ENCODE data around the gene PDE8A.
"Not testable (repeated sequence)": the region's sequence is repeated elsewhere in the genome, so short reads cannot be mapped to it uniquely, and the experiment has no call there.

The PDE8A gene

DNA sequence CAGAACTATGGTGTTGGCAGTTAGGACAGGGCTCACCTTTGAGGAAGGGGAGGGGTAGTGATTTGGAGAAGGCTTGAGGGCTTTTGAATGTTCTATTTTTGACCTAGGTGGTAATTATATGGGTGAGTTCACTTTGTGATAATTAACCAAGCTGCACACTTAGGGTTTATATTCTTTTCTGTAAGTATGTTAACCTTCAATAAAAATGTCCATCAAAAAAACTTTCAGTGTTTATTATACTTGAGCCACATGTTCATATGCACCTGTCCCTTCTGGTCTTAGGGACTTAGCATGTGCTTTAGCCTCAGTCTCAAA lies 28.4 kb downstream of the PDE8A start:
- no peak for DNase-seq (ENCODE audit: low read depth)

DNA sequence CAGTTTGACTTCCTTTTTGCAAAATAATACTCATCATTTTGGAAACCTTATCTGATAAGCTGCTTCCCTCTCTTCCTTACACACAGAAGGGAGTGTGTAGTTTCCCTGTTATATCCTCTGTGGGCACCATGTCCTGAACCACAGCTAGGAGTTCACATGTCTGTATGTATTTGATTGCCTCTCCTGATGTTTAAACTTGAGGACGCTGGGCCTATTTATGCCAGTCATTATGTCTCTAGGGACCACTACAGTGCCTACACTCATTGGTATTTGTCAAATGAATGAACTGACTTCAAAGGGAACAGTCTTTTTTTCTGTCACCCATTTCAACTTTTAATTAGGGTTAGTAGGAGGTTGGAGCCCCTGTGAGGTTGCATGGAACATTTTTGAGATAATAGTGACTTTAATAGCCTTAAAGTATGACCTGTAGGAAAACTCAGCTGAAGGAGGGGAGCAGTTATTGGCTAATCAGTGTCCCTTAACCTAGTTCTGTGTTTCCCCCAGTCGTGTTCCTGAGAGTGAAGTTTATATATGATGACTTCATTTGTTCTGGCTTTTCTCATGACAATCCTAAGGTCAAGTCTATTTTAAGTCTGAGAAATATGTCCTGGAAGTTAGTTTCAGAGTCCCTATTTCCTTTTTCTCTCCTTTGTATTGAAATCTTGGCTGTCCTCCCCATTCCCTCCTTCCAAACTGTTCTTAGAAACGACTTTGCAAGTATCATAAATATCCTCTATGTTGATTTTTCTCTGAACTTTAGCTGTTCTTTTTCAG lies 28.9 kb downstream of the PDE8A start:
- no peak for DNase-seq (ENCODE audit: low read depth)

DNA sequence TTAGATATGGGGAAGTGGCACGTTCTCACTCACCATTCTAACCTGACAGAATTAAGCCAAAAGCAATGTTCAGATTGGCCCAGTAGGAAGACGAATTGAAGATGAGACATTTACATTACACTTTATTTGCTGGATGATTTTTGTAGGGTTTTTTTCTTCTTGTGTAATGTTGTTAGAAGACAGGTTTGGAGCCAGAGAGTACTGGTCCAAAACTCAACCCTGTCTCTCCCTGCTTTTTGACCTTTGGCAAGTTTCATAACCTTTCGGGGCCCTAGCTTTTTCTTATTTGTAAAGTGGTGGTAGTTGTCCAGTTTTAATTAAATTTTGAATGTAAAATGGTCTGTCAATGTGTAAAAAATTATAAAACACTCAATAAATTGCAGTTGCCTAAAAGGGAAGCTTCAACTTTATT lies 29.5 kb downstream of the PDE8A start:
- DNase-seq (ENCODE audit: low read depth), result no peak

DNA sequence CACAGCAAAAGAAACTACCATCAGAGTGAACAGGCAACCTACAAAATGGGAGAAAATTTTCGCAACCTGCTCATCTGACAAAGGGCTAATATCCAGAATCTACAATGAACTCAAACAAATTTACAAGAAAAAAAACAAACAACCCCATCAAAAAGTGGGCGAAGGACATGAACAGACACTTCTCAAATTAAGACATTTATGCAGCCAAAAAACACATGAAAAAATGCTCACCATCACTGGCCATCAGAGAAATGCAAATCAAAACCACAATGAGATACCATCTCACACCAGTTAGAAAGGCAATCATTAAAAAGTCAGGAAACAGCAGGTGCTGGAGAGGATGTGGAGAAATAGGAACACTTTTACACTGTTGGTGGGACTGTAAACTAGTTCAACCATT lies 30.1 kb downstream of the PDE8A start:
- DNase-seq (ENCODE audit: low read depth), result not testable (repeated sequence)

DNA sequence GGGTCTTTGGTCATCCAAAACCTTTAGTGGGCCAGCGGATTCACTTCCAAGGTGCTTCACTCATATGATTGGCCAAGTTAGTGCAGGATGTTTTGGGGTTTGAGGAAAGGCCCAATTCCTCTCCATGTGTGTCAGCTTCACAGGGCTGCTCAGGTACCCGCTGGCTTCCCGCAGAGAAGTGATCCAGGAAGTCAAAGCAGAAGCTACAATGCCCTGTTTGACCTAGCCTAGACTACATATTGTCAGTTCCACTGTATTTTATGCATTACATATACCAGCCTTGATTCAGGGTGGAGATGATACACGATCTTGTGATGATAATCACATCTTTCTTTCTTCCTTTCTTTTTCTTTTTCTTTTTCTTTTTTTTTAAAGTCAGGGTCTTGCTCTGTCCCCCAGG lies 32.1 kb downstream of the PDE8A start:
- DNase-seq (ENCODE audit: low read depth), result no peak

DNA sequence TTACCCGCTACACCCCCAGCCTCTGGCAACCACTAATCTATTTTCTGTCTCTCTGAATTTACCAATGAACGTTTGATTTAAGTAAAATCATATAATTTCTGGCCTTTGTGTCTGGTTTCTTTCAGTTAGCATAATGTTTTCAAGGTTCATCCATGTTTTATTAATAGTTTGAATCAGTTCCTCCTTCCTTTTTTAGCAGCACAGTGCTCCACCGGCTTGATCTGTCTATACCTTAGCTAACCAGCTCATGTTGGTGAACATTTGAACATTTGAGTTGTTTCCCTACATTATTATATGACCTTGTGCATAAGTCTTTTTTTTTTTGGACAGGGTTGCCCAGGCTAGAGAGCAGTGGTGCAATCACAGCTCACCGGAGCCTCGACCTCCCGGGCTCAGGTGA lies 33.3 kb downstream of the PDE8A start:
- DNase-seq (ENCODE audit: low read depth), result no peak

DNA sequence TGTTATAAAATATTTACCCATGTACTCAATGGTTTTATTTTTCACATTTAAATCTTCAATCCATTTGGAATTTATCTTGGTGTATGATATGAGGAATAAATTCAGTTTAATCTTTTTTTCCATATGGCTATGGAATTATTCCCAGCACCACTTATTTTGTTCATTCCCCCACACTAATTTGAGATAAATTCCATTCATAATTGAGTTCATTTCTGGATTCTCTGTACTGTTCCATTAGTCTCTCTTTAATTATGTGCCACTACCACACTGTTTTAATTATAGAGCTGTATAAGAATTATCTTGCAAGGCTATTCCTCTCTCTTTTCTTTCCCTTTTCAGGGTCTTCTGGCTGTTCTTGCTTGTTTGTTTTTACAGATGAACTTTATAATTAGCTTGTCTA lies 34.6 kb downstream of the PDE8A start:
- no peak for DNase-seq (ENCODE audit: low read depth)

DNA sequence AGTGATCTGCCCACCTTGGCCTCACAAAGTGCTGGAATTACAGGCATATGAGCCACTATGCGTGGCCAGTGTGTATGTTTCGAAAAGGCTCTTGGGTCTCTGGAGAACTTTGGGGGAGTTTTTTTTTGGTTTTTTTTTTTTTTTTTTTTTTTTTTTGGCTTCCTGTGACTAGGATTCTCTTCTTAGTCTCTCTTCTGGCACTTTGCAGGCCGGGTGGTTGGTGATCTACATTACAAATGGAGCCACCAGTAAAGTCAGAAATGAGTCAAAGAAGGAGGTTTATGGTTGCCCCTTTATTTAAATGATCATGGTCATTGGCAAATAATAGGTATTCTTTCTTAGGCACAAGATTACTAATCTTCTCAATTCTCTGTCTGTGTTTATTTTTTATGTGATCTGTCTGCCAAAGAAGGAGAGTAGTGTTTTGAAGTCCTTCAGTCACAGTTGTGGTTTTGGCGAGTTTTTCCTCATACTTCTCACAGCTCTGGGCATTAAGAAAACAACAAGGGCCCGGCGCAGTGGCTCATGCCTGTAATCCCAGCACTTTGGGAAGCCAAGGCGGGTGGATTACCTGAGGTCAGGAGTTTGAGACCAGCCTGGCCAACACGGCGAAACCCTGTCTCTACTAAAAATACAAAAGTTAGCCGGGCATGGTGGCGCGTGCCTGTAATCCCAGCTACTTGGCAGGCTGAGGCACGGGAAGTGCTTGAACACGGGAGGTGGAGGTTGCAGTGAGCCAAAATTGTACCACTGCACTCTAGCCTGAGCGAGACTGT lies 38.3 kb downstream of the PDE8A start:
- DNase-seq (ENCODE audit: low read depth), result no peak

DNA sequence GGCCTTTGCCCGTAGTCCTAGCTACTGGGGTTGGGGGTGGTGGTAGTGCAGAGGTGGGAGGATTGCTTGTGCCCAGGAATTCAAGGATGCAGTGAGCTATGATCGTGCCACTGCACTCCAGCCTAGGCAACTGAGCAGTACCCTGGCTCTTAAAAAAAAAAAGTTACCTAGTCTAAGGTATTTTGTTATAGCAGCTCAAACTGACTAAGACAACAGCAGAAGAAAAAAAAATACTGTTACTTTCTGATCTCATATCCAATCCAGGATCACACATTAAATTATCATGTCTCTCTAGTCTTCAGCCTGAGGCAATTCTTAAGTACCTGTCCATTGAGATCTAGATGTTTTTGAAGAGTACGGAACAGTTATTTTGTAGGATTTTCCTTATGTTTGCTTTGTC lies 39.8 kb downstream of the PDE8A start:
- DNase-seq (ENCODE audit: low read depth), result no peak

DNA sequence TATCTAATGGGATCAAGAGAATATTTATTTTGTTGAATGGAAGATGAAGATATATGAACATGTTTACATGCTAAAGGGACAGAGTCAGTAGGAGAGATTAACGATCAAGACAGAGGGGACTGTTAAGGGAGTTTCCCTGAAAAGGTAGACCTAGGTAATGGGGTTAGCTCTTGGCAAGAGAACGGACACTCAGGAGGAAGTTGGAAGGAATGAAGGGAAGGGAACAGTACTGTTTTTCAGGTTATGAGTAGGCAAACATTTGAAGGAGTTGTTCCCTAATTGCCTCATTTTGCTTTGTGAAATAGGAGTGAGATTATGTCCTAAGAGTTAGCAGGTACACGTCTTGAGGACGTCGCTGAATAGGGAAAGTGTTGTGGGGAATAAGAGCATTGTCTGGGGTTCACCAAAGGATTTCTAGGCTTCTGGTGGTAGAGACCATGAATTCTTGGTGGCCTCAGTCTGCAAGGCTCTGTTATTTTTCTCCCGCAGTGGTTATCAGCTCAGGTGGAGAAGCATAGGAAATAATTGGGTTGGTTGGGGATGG lies 41.3 kb downstream of the PDE8A start:
- no peak for DNase-seq (ENCODE audit: low read depth)

DNA sequence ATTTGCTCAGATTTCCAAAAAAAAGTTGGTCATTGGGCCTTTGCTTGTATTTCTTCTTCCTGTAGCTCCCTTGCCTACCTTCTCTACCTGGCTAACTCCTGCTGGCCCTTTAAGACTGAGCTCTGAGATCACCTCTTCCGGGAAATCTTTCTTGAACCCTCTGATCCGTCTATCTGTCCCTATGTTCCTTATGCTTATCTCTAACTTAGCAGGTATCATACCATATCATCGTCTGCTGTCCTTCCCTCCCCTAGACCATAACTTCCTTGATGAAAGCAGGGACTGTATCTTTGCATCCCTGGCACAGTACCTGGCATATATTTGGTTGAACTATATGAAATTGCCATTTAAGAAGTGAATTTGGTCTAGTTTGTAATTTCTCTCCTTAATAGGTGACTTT lies 42.3 kb downstream of the PDE8A start:
- DNase-seq (ENCODE audit: low read depth), result no peak

DNA sequence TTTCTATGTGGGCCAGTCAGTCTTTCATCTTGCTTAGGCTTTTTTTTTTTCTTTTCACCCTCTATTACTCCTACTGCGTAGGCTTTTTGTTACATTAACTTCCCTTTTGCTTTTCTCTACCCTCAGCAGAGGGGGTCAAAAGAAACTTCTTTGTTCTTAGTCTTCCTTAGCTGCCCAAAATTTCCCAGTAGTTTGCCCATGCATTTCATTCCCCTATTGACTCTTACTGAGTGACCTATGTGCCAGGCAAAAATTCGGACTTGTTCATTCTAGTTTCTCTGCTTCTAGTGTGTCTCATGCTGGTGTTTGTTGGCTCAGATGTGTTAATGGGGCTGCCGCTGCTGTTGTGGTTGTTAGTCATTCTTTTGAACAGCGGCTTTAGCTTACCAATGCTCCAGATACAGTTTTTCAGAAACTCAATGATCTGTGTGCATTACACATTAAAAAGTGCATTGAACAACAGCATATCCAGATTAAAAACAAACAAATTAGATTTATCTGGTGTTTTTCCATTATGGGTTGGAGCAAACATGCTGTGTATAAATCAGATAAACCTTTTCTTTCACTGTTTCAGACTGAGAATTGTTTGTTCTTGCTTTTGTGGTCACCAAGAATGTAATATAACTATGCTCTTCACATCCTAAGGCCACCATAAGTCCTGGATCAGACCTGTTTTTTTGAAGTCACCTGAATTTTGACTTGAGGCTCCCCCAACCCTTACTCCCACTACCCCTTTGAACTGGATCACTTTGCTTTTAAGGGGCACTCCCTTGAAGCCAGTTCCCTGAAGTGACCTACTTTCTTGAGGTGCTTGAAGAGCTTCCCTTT lies 43.1 kb downstream of the PDE8A start:
- DNase-seq (ENCODE audit: low read depth), result no peak

DNA sequence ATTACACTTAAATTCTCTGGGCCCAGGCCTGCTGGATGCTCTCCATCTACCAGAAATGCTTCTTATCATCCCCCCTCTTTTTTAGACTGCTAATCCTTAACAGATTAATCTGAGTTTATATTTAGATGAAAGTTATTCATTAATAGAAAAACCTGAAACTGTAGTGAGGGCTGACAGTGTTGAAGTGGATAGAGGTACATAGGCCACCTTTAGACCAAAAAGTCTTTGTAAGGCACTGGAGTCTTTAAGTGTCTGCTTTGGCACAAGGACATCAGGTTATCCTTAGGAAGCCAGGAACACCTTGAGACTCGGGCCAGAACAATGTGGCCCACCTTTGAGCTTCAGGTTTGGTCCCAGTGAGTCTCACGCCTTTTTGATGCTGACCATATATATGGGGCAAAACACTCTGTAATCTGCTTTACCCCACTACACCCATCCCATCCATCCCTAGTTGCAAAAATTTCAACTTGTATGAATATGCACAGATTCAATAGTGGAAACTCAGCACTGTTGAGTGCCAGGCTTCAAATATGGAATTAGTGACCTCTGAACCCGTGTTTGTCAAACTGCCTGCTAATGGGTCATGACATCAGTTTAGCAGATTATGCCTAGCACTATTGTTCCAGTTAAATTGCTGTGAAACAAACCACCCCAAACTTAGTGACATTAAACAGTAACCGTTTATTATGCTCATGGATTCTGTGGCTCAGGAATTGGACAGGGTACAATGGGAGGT lies 44.0 kb downstream of the PDE8A start:
- DNase-seq (ENCODE audit: low read depth), result no peak

DNA sequence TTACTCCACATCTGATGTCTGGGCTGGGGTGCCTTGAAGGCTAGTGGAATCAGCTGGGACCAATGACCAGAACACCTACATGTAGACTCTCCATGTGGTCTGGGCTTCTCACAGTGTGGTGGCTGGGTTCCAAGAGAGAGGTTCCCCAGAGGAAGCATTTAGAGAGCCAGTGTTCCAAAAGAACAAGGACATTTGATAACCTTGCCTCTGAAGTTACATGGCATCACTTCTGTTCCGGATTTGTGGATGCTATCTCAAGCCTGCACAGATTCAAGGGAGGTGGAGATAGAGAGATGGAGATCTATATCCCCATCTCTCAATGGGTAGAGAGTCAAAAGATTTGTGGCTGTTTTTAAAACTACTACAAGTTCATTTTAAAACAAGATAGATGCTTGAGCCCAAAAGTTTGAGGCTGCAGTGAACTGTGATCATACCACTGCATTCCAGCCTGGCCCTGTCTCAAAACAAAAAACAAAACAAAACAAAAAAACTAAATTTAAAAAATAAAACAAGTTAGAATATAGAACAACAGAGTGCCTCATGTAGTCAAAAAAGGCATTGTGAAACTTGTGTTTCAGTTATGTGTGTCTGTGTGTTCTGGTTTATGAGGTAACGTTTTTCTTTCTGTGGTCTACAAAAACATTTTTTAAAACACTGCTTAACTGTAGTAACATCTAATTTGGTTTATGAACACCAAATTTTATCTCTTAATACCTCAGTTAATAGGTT lies 44.8 kb downstream of the PDE8A start:
- no peak for DNase-seq (ENCODE audit: low read depth)

DNA sequence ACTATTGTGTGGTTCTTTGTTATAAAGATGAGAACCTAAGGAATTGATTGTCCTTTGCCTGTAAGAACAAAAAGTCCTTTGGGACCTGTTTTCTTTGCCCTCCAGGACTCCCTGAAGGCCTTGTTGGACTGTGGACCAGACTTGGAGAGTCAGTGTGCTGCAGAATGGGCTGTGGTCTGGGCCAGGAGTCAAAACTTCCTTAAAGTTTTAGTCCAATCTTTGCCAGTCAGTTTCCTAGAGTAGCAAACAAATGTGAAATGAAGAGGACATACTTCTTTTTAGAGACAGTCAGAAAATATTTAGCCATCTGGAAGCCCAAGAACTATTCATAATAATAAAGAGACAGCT lies 45.4 kb downstream of the PDE8A start:
- DNase-seq (ENCODE audit: low read depth), result no peak

DNA sequence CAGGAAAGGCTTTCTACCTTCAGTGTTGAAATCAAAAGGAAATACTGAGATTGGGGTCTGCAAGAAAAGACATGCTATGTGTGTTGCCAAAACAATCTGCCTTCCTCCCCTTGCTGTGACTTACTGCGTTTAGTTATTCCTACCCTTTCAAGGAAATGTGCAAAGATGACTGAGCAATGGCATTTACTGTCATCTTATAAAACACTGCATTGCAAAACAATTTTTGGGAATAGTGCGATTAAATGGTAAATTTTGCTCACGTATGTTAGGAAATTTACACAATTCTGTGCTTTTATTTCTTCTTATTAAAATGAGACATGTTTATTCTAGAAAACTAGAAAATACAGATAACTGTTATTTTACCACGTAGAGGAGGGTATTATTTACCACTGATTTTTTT lies 45.8 kb downstream of the PDE8A start:
- DNase-seq (ENCODE audit: low read depth), result no peak

DNA sequence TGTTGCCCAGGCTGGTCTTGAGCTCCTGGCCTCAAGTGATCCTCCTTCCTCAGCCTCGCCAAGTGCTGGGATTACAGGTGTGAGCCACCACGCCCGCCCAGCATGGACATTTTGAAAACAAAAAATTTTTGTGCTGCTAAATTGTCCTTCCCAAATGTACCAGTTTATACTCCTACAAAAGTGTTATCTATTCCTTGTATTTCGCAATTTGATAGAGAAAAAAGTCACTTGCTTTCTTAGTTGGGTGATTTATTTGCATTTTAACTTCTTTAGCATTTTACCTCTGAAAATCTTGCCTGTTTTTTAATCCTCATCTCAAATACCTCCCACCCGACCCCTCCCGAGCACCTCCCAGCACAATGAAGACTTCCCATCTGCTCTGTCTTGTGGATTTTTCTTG lies 46.8 kb downstream of the PDE8A start:
- DNase-seq (ENCODE audit: low read depth), result no peak

DNA sequence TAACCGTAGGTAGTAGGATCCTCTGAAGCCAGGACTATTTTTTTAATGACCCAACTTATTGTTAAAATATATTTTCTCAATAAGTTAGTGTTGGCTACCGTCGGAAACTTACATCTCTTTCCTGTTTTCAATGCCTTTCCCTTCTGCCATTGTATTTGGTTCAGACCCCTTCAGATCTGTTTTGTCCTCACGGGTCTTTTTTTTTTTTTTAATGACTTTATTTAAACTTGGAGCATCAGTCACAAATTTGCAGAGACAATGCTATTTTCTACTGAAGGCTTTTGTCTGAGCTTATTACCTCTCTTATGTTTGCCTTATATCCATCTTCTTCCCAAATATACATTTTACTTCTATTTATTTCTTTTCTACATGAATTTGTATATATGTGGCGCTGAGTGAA lies 47.6 kb downstream of the PDE8A start:
- DNase-seq (ENCODE audit: low read depth), result no peak

DNA sequence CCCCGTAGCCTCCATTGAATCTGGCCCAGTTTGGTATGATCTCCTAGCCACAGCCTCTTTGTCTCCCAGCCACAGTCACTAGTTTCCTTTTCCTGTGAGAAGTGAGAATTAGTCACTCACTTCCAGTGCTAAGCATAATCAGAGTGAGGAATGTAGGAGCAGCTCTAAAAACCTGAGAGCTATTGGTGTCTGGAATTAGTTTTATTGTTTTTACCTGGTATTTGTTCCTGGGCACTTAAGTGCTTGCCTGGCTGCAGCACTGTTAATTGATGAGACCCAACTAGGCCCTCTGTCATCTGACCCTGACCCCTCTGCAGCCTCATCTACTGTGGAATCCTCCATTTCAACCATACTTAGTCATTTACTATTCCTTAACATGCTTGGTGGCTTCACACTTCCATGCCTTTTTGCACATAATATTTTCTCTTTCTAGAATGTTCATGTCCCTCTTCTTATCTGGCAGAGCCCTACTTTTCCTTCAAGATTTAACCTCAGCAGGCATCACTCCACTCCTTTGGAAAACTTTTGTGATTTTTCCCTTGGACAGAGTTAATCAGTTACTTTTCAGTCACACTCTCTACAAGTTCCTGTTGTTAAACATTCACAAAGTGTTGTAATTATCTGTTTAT lies 48.8 kb downstream of the PDE8A start:
- DNase-seq (ENCODE audit: low read depth), result no peak

DNA sequence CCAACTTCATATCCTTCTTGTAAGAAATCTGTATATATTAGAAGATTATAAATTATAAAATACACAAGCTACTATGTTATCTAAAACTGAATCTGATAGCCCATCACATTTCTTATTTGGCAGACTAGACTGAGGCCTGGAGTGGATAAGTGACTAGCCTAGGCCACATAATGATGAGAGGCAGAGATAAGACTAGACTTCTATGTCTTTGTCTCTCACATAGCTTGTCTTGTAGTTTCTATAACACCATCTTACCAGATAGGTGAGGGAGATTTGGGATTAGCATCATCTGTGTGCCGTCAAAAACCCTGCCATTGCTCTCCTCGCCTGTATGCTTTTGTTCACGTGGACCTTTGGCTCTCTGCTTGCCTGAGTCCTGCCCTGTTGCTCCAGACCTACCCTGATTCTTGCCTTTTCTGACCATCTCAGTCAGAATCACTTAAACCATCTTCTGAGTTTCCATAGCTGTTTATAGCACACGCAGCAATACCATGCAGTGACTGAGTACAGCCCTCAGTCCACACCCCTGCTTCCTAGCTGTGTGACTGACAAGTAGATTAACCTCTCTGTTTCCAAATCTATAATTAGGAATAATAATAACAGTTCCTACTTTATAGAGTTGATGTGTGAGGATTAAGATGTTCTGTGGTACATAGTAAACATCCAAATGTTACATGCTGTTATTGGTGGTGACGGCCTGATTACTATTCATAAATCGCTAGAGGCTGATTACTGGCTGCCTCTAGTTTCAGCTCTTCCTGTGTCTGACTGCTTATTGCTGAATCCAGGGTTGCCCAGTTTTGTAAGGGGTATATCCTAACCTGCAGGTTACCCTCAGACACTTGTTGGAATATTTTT lies 49.7 kb downstream of the PDE8A start:
- DNase-seq (ENCODE audit: low read depth), result no peak
